Natural killer cell (primary cell): ENCODE results near the gene PTPN21. TPM values are rescaled to one million over a fixed set of nuclear protein-coding genes. Genes with fewer than 3 reads are reported as not detected.

Experiments
- ATAC-seq, 3 donors: fragments of 150-1000 bp in 2 of 3; fragments of 200-7000 bp in 1 of 3; cut with Tn5 transposase; 1 replicate in 1 of 3; 2 replicates in 2 of 3; pipeline ENCODE4 v1.10.0; 2021; ENCODE audit warnings: mild to moderate bottlenecking in 2 of 3, moderate library complexity in 2 of 3
- DNase-seq, 2 donors: peaks; one replicate each; pipeline versions ENCODE4 v3.0.0 to v3.0.0-alpha.2; 2013 to 2021; ENCODE audit warnings: mixed read lengths in 1 of 2
- H3K27ac ChIP-seq: one replicate; pipeline ENCODE4 v1.5.1; 2013; ENCODE audit warnings: mild to moderate bottlenecking, low read length
- H3K27me3 ChIP-seq: one replicate; pipeline ENCODE4 v1.6.1; 2013; ENCODE audit warnings: low read length; ENCODE audit not compliant: control insufficient read depth, insufficient read depth
- H3K36me3 ChIP-seq: one replicate; pipeline ENCODE4 v1.6.1; 2013; ENCODE audit warnings: low read length; ENCODE audit not compliant: control insufficient read depth, insufficient read depth
- H3K4me1 ChIP-seq: one replicate; pipeline ENCODE4 v1.6.1; 2013; ENCODE audit warnings: low read length; ENCODE audit not compliant: control insufficient read depth, insufficient read depth
- H3K4me3 ChIP-seq: one replicate; pipeline ENCODE4 v1.5.1; 2013; ENCODE audit warnings: low read length
- H3K9me3 ChIP-seq: one replicate; pipeline ENCODE4 v1.6.1; 2013; ENCODE audit warnings: low read length; ENCODE audit not compliant: control insufficient read depth, insufficient read depth
- H3K27ac Mint-ChIP-seq, 2 donors: one replicate each; pipeline ENCODE4 v1.8.0; 2022; ENCODE audit warnings: mild to moderate bottlenecking in 2 of 2, mixed read lengths in 2 of 2, moderate library complexity in 1 of 2
- H3K27me3 Mint-ChIP-seq, 2 donors: one replicate each; pipeline ENCODE4 v1.8.0; 2022; ENCODE audit warnings: low read depth in 2 of 2, mixed read lengths in 2 of 2
- H3K36me3 Mint-ChIP-seq: one replicate; pipeline ENCODE4 v1.8.0; 2022; ENCODE audit warnings: mixed read lengths
- H3K4me1 Mint-ChIP-seq, 2 donors: one replicate each; pipeline ENCODE4 v1.8.0; 2022; ENCODE audit warnings: mixed read lengths in 2 of 2
- H3K4me3 Mint-ChIP-seq: one replicate; pipeline ENCODE4 v1.8.0; 2022; ENCODE audit warnings: mild to moderate bottlenecking, moderate library complexity, mixed read lengths
- H3K9me3 Mint-ChIP-seq, 2 donors: one replicate each; pipeline ENCODE4 v1.8.0; 2022; ENCODE audit warnings: mixed read lengths in 2 of 2
- WGBS: methylation state at CpG from one replicate; pipeline ENCODE4 v1.1.7; 2013; ENCODE audit warnings: missing lambda C conversion rate; ENCODE audit not compliant: insufficient coverage; 5-methylcytosine and 5-hydroxymethylcytosine counted together
- intact Hi-C: fragments of 100-400 bp; cut with micrococcal nuclease; formaldehyde crosslinking; loops from one replicate; pipeline ENCODE4 v1.14.2; 2022
- total RNA-seq, 4 donors: library from RNA; stranded (reverse); fragments of 120-200 nt in 1 of 4; gene quantifications; one replicate each; pipeline versions ENCODE4 v1.2.3 to v1.2.4, GENCODE V29; 2013 to 2022
- TF ChIP-seq, protein P1 (sequence below): fragments of 200-600 bp; IDR thresholded peaks from one replicate; pipeline ENCODE4 v1.8.0; 2022; ENCODE audit warnings: antibody characterized with exemption

Gene PTPN21
- total RNA-seq, 3 donors from 2014 or later (not counting 1 experiment from before 2014, with no cell fraction given), result 0.15 TPM; not detected in 2

DNA sequence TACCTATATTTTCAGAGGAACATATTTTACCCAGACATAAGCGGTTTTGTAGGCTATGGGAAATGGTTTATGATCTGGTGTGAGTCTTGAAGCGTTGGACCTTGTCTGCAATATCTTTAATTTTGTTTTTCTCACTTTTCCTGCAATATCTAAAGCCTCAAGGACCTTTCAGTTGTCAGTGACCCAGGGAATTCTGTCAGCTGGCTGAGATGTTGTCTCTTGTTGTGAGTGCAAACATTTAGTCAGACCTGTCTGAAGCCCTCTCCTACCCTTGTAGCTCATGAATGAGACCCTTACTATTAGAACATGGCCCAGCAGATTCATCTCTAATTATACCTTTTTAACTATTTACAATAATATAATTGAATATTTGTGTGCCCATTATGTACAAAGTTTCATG lies 115.7 kb downstream of the PTPN21 start:
- H3K27me3 Mint-ChIP-seq, result no peaks in the 10 kb centered on the region
- 60% methylated on average over 1 of the region's 2 CpGs for WGBS
- H3K27ac Mint-ChIP-seq, result no peak overlapping the region
- H3K4me3 ChIP-seq, result no peak overlapping the region
- intact Hi-C loops, result no loop called here
- H3K4me1 ChIP-seq, result no peaks in the 10 kb centered on the region
- H3K27me3 ChIP-seq, result no peaks in the 10 kb centered on the region
- no peaks in the 10 kb centered on the region for H3K36me3 Mint-ChIP-seq
- no peak overlapping the region for H3K4me3 Mint-ChIP-seq
- no peaks in the 10 kb centered on the region for H3K36me3 ChIP-seq
- TF ChIP-seq, protein P1, sequence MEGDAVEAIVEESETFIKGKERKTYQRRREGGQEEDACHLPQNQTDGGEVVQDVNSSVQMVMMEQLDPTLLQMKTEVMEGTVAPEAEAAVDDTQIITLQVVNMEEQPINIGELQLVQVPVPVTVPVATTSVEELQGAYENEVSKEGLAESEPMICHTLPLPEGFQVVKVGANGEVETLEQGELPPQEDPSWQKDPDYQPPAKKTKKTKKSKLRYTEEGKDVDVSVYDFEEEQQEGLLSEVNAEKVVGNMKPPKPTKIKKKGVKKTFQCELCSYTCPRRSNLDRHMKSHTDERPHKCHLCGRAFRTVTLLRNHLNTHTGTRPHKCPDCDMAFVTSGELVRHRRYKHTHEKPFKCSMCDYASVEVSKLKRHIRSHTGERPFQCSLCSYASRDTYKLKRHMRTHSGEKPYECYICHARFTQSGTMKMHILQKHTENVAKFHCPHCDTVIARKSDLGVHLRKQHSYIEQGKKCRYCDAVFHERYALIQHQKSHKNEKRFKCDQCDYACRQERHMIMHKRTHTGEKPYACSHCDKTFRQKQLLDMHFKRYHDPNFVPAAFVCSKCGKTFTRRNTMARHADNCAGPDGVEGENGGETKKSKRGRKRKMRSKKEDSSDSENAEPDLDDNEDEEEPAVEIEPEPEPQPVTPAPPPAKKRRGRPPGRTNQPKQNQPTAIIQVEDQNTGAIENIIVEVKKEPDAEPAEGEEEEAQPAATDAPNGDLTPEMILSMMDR, result no peak
- H3K9me3 Mint-ChIP-seq, result no peaks in the 10 kb centered on the region
- H3K9me3 ChIP-seq, result no peaks in the 10 kb centered on the region
- DNase-seq (no peak), ATAC-seq (no peak)
- H3K27ac ChIP-seq, result no peak overlapping the region
- no peaks in the 10 kb centered on the region for H3K4me1 Mint-ChIP-seq

DNA sequence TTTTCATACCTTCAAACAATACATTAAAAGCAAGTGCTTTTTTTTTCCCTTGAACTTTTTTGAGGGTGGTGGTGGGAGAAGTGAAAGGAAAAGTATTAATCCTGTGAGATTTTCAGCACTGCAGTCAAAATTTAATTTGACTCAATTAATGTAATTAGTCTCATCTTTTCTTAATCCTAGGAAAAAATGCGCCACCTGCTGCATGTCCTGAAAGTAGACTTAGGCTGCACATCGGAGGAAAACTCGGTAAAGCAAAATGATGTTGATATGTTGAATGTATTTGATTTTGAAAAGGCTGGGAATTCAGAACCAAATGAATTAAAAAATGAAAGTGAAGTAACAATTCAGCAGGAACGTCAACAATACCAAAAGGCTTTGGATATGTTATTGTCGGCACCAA lies 117.1 kb downstream of the PTPN21 start:
- DNase-seq, result no peak
- no peaks in the 10 kb centered on the region for H3K27me3 ChIP-seq
- Mint-ChIP-seq H3K36me3 (no peaks in the 10 kb centered on the region), H3K27ac (no peak overlapping the region), H3K4me1 (no peaks in the 10 kb centered on the region), H3K4me3 (no peak overlapping the region), H3K9me3 (no peaks in the 10 kb centered on the region), H3K27me3 (no peaks in the 10 kb centered on the region)
- intact Hi-C loops, result no loop called here
- TF ChIP-seq, protein P1, result no peak
- H3K4me3 ChIP-seq, result no peak overlapping the region
- no peaks in the 10 kb centered on the region for H3K4me1 ChIP-seq
- 94% methylated on average over 5 of the region's 5 CpGs for whole genome bisulfite sequencing
- H3K9me3 ChIP-seq, result no peaks in the 10 kb centered on the region
- ATAC-seq, result no peak
- H3K27ac ChIP-seq, result no peak overlapping the region
- H3K36me3 ChIP-seq, result no peaks in the 10 kb centered on the region

DNA sequence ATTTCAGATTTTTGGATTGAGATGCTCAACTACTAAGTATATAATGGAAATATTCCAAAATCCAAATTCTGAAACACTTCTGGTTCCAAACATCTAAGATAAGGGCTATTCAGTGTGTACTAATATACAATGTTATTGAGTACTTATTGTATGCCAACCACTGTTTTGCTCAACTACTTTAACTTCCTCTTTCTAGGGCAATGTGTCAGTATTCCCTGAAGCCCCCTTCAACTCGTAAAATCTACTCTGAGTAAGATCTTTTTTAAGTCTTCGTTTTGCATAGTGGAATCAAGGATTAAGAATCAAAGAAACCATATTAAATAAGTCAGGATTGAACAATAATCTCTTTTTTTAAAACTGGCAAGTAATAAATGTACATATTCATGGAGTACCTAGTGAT lies 123.8 kb downstream of the PTPN21 start:
- WGBS, result no CpG with 5 or more reads among the region's 2 CpGs
- H3K27me3 ChIP-seq, result no peaks in the 10 kb centered on the region
- DNase-seq, result no peak
- no peak overlapping the region for H3K27ac ChIP-seq
- no peaks in the 10 kb centered on the region for H3K4me1 ChIP-seq
- Mint-ChIP-seq H3K36me3 (no peaks in the 10 kb centered on the region), H3K27me3 (no peaks in the 10 kb centered on the region), H3K27ac (no peak overlapping the region), H3K9me3 (no peaks in the 10 kb centered on the region), H3K4me3 (no peak overlapping the region), H3K4me1 (no peaks in the 10 kb centered on the region)
- no peak for ATAC-seq
- TF ChIP-seq, protein P1, result no peak
- H3K4me3 ChIP-seq, result no peak overlapping the region
- no peaks in the 10 kb centered on the region for H3K36me3 ChIP-seq
- no peaks in the 10 kb centered on the region for H3K9me3 ChIP-seq
- intact Hi-C loops, result no loop called here

DNA sequence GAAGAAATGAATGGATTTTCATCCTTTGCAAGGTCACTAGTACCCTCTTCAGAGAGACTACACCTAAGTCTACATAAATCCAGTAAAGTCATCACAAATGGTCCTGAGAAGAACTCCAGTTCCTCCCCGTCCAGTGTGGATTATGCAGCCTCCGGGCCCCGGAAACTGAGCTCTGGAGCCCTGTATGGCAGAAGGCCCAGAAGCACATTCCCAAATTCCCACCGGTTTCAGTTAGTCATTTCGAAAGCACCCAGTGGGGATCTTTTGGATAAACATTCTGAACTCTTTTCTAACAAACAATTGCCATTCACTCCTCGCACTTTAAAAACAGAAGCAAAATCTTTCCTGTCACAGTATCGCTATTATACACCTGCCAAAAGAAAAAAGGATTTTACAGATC lies 128.5 kb downstream of the PTPN21 start:
- H3K27me3 Mint-ChIP-seq, result no peaks in the 10 kb centered on the region
- H3K9me3 Mint-ChIP-seq, result no peaks in the 10 kb centered on the region
- Histone ChIP-seq H3K9me3 (no peaks in the 10 kb centered on the region), H3K4me3 (no peak overlapping the region), H3K36me3 (no peaks in the 10 kb centered on the region), H3K27ac (no peak overlapping the region), H3K4me1 (no peaks in the 10 kb centered on the region), H3K27me3 (no peaks in the 10 kb centered on the region)
- no peaks in the 10 kb centered on the region for H3K4me1 Mint-ChIP-seq
- H3K36me3 Mint-ChIP-seq, result no peaks in the 10 kb centered on the region
- TF ChIP-seq, protein P1, result no peak
- no peak overlapping the region for H3K27ac Mint-ChIP-seq
- ATAC-seq (no peak), DNase-seq (no peak)
- intact Hi-C loops, result no loop called here
- 95% methylated on average over 7 of the region's 7 CpGs for WGBS
- H3K4me3 Mint-ChIP-seq, result no peak overlapping the region
